HCT116 (cell line): Measurements from ENCODE around the gene CAPN5. TPM values are rescaled to one million over a fixed set of nuclear protein-coding genes. Genes with fewer than 3 reads are reported as not detected.
A peak's percentile ranks its signal among the peaks of the same experiment; 100 is the strongest.

Experiments
- ATAC-seq: fragments of 200-7000 bp; cut with Tn5 transposase; 2 replicates; pipeline ENCODE4 v1.9.1; 2020; ENCODE audit warnings: mild to moderate bottlenecking, moderate library complexity
- BruUV-seq: library from RNA; stranded (reverse); fragments of 400-500 nt; replicated peaks from 2 replicates; lab custom pipeline; 2021; lab: Mats Ljungman, UMichigan
- CTCF ChIA-PET: fragments of 300-600 bp; sonication (Branson Sonifier 250); formaldehyde crosslinking; loops from one replicate; lab custom pipeline; 2021; ENCODE audit warnings: antibody characterized with exemption; lab: Charles Lee
- POLR2A ChIA-PET: fragments of 300-600, 350-600 bp; sonication (Branson Sonifier 250); formaldehyde crosslinking; loops from one replicate; lab custom pipeline; 2021; ENCODE audit warnings: antibody characterized with exemption; lab: Charles Lee
- RAD21 ChIA-PET, 2 experiments: fragments of 300-600 bp; sonication (Branson Sonifier 250); formaldehyde crosslinking; loops; one replicate each; lab custom pipeline; 2023; ENCODE audit warnings: low total read pairs in 2 of 2; ENCODE audit not compliant: uncharacterized antibody in 2 of 2, unreplicated experiment in 2 of 2, low non-redundant PET in 1 of 2; lab: Charles Lee
- DNase-seq: peaks from one replicate; pipeline ENCODE4 v3.0.0-alpha.2; 2010; ENCODE audit warnings: low read depth, low spot score
- H2AFZ ChIP-seq: fragments of 200-600 bp; shearing (Covaris generic), sonication (generic); 2 replicates; pipeline ENCODE4 v1.6.1; 2017; ENCODE audit warnings: low read depth, mixed run types, mixed read lengths, antibody characterized with exemption, low read length; ENCODE audit not compliant: poor library complexity, severe bottlenecking
- H3K27ac ChIP-seq: 2 replicates; pipeline ENCODE4 v1.5.1; 2012; ENCODE audit warnings: low read depth, low read length
- H3K27me3 ChIP-seq: fragments of 200-600 bp; sonication (generic); 2 replicates; pipeline ENCODE4 v1.6.1; 2016; ENCODE audit warnings: mixed run types, low read length, mixed read lengths; ENCODE audit not compliant: insufficient read depth
- H3K36me3 ChIP-seq, 2 experiments: fragments of 200-500 bp in 1 of 2; fragments of 200-600 bp in 1 of 2; sonication (Bioruptor generic) in 1 of 2; sonication (generic) in 1 of 2; 2 replicates each; pipeline versions ENCODE4 v1.5.1 to v1.6.1; 2014 to 2016; ENCODE audit warnings: low read length in 2 of 2, inconsistent platforms in 1 of 2, mixed read lengths in 1 of 2, mixed run types in 1 of 2; ENCODE audit not compliant: insufficient read depth in 2 of 2, control insufficient read depth in 1 of 2
- H3K4me1 ChIP-seq, 2 experiments: fragments of 200-600 bp in 1 of 2; sonication (generic) in 1 of 2; 2 replicates each; pipeline versions ENCODE4 v1.5.1 to v1.6.1; 2012 to 2017; ENCODE audit warnings: low read length in 2 of 2, inconsistent platforms in 1 of 2, mild to moderate bottlenecking in 1 of 2, mixed read lengths in 1 of 2, mixed run types in 1 of 2, moderate library complexity in 1 of 2; ENCODE audit not compliant: insufficient read depth in 2 of 2, control insufficient read depth in 1 of 2
- H3K4me2 ChIP-seq: fragments of 200-600 bp; sonication (generic); 2 replicates; pipeline ENCODE4 v1.6.1; 2017; ENCODE audit warnings: mixed run types, low read length, mixed read lengths
- H3K4me3 ChIP-seq, 2 experiments: fragments of 200-600 bp in 1 of 2; sonication (generic) in 1 of 2; replicated peaks in 1 of 2; 2 replicates each; pipeline ENCODE4 v1.5.1; 2011 to 2016; ENCODE audit warnings: low read length in 2 of 2, control low read depth in 1 of 2, low read depth in 1 of 2, mild to moderate bottlenecking in 1 of 2, mixed read lengths in 1 of 2, mixed run types in 1 of 2
- H3K79me2 ChIP-seq: fragments of 200-600 bp; sonication (generic); 2 replicates; pipeline ENCODE4 v1.6.1; 2017; ENCODE audit warnings: mild to moderate bottlenecking, mixed run types, low read length, moderate library complexity, mixed read lengths; ENCODE audit not compliant: insufficient read depth
- H3K9ac ChIP-seq: fragments of 200-600 bp; sonication (generic); 2 replicates; pipeline ENCODE4 v1.6.1; 2016; ENCODE audit warnings: low read length, mixed read lengths
- H3K9me2 ChIP-seq: fragments of 200-600 bp; sonication (generic), shearing (Covaris generic); 2 replicates; pipeline ENCODE4 v1.6.1; 2017; ENCODE audit warnings: mixed run types, mild to moderate bottlenecking, moderate library complexity; ENCODE audit not compliant: insufficient read depth
- H3K9me3 ChIP-seq, 2 experiments: fragments of 200-500 bp in 1 of 2; fragments of 200-600 bp in 1 of 2; sonication (Bioruptor generic) in 1 of 2; sonication (generic) in 1 of 2; 2 replicates each; pipeline ENCODE4 v1.6.1; 2014 to 2017; ENCODE audit warnings: low read length in 2 of 2, mixed read lengths in 2 of 2, inconsistent platforms in 1 of 2, low read depth in 1 of 2, mild to moderate bottlenecking in 1 of 2, mixed run types in 1 of 2, moderate library complexity in 1 of 2; ENCODE audit not compliant: control insufficient read depth in 1 of 2, insufficient read depth in 1 of 2
- H4K20me1 ChIP-seq: fragments of 200-600 bp; sonication (generic), shearing (Covaris generic); 2 replicates; pipeline ENCODE4 v1.6.1; 2017; ENCODE audit warnings: mixed run types, mild to moderate bottlenecking, moderate library complexity; ENCODE audit not compliant: insufficient read depth
- ATF3 ChIP-seq: IDR thresholded peaks from 2 replicates; pipeline ENCODE4 v1.6.1; 2012
- CBX3 ChIP-seq: IDR thresholded peaks from 2 replicates; pipeline ENCODE4 v1.6.1; 2012; ENCODE audit warnings: low read depth
- CEBPB ChIP-seq: IDR thresholded peaks from 2 replicates; pipeline ENCODE4 v1.6.1; 2012; ENCODE audit warnings: low read depth
- CTCF ChIP-seq, 3 experiments: fragments of 200-600 bp in 1 of 3; sonication (generic) in 1 of 3; IDR thresholded peaks in 2 of 3; conservative IDR thresholded peaks in 1 of 3; 2 replicates each; pipeline ENCODE4 v1.5.1; 2012 to 2017; ENCODE audit warnings: low read depth in 2 of 3, low read length in 2 of 3, antibody characterized with exemption in 1 of 3, borderline replicate concordance in 1 of 3, control low read depth in 1 of 3, mild to moderate bottlenecking in 1 of 3, mixed read lengths in 1 of 3, mixed run types in 1 of 3, moderate library complexity in 1 of 3; ENCODE audit not compliant: insufficient read depth in 1 of 3
- EGR1 ChIP-seq: IDR thresholded peaks from 2 replicates; pipeline ENCODE4 v1.6.1; 2012; ENCODE audit warnings: low read depth
- ELF1 ChIP-seq: IDR thresholded peaks from 2 replicates; pipeline ENCODE4 v1.6.1; 2012; ENCODE audit warnings: low read depth, borderline replicate concordance
- EZH2 ChIP-seq: fragments of 200-600 bp; sonication (generic); IDR thresholded peaks from 2 replicates; pipeline ENCODE4 v1.6.1; 2017; ENCODE audit warnings: antibody characterized with exemption, mixed run types
- FOSL1 ChIP-seq: IDR thresholded peaks from 2 replicates; pipeline ENCODE4 v1.6.1; 2012; ENCODE audit warnings: low read depth
- JUND ChIP-seq: IDR thresholded peaks from 2 replicates; pipeline ENCODE4 v1.6.1; 2012
- MAX ChIP-seq: IDR thresholded peaks from 2 replicates; pipeline ENCODE4 v1.6.1; 2012
- POLR2A ChIP-seq: IDR thresholded peaks from 2 replicates; pipeline ENCODE4 v1.7.0; 2011; ENCODE audit warnings: borderline replicate concordance; ENCODE audit not compliant: insufficient read depth, insufficient read length; ENCODE audit errors: extremely low read depth
- POLR2AphosphoS5 ChIP-seq: IDR thresholded peaks from 2 replicates; pipeline ENCODE4 v1.6.1; 2011; ENCODE audit warnings: mild to moderate bottlenecking, low read depth, low read length, moderate library complexity
- RAD21 ChIP-seq: IDR thresholded peaks from 2 replicates; pipeline ENCODE4 v1.6.1; 2012; ENCODE audit warnings: low read depth, mild to moderate bottlenecking
- REST ChIP-seq: IDR thresholded peaks from 2 replicates; pipeline ENCODE4 v1.6.1; 2012; ENCODE audit warnings: low read depth
- SIN3A ChIP-seq: IDR thresholded peaks from 2 replicates; pipeline ENCODE4 v1.6.1; 2012; ENCODE audit warnings: low read depth
- SP1 ChIP-seq: IDR thresholded peaks from 2 replicates; pipeline ENCODE4 v1.6.1; 2012; ENCODE audit warnings: low read depth
- SRF ChIP-seq: IDR thresholded peaks from 2 replicates; pipeline ENCODE4 v1.6.1; 2012; ENCODE audit warnings: low read depth
- YY1 ChIP-seq: IDR thresholded peaks from 2 replicates; pipeline ENCODE4 v1.6.1; 2011; ENCODE audit warnings: low read length, low read depth, moderate library complexity, mild to moderate bottlenecking; ENCODE audit not compliant: insufficient replicate concordance; ENCODE audit errors: extremely low read depth
- ZFX ChIP-seq: fragments of 450-650 bp; IDR thresholded peaks from 2 replicates; pipeline ENCODE4 v1.6.1; 2017
- ZNF274 ChIP-seq: fragments of 200-500 bp; sonication (Bioruptor generic); IDR thresholded peaks from 2 replicates; pipeline ENCODE4 v1.6.1; 2014; ENCODE audit warnings: mild to moderate bottlenecking, low read depth, low read length, inconsistent platforms
- intact Hi-C: fragments of 100-400 bp; cut with micrococcal nuclease; formaldehyde crosslinking; loops from 2 replicates; pipeline ENCODE4 v1.10.0; 2022
- total RNA-seq: library from RNA; stranded (reverse); gene quantifications from one replicate; pipeline ENCODE4 v1.2.1, GENCODE V29; 2021; ENCODE audit not compliant: unreplicated experiment

Gene CAPN5
- total RNA-seq, 1 experiment from 2014 or later, result 8.6 TPM

- H3K9me3 ChIP-seq, result no peaks in the 10 kb centered on the region
- BruUV-seq, result no TSS peak
- intact Hi-C loops, result loop anchor here (1.0 kb wide), 3 partner anchors 60 to 491 kb away; no protein-coding TSS in a partner anchor
- ChIA-PET CTCF (interaction anchor here (1.1 to 2.6 kb wide), 15 partner anchors 8 to 498 kb away, joined by 3 to 26 read pairs (median 7); partner anchors contain the start of gene B3GNT6), POLR2A (no interaction called here), RAD21 (interaction anchor here in 1 of 2 experiments (1.7 kb wide), 1 partner anchor 420 kb away, joined by 4 read pairs; no protein-coding TSS in a partner anchor)
- no peaks in the 10 kb centered on the region for H4K20me1 ChIP-seq
- H3K27me3 ChIP-seq, result no peaks in the 10 kb centered on the region
- DNase-seq, result no peak
- H3K36me3 ChIP-seq, result no peaks in the 10 kb centered on the region
- H3K27ac ChIP-seq, result no peak within 1 kb of the TSS; the same call in 1 of the 2 replicates
- no peak for TF ChIP-seq CTCF (IDR thresholded peaks at IDR 0.05 in 2 of 3, conservative IDR thresholded peaks at IDR 0.05 in 1 of 3; ENCODE audit: borderline replicate concordance in 1 of 3, insufficient read depth in 1 of 3, low read depth in 2 of 3, low read length in 2 of 3)
- TF ChIP-seq FOSL1, result no peak
- no peak for TF ChIP-seq CEBPB
- TF ChIP-seq ELF1, result no peak
- TF ChIP-seq ZNF274, result no peak
- TF ChIP-seq ATF3, result no peak
- no peak for TF ChIP-seq JUND
- TF ChIP-seq EGR1, result no peak
- no peak for TF ChIP-seq SRF
- TF ChIP-seq MAX, result no peak
- TF ChIP-seq SIN3A, result no peak
- no peak for TF ChIP-seq SP1
- TF ChIP-seq RAD21, result no peak
- TF ChIP-seq POLR2A, result no peak
- no peak for TF ChIP-seq CBX3
- TF ChIP-seq POLR2AphosphoS5, result no peak
- no peak for TF ChIP-seq YY1
- no peak for TF ChIP-seq ZFX
- no peak for TF ChIP-seq EZH2
- TF ChIP-seq REST, result no peak
- H2AFZ ChIP-seq, result peak within 1 kb of the TSS; percentile 92
- H3K9ac ChIP-seq, result peak within 1 kb of the TSS; percentile 30; the same call in 1 of the 2 replicates
- peak within 1 kb of the TSS; percentile 93 for H3K4me2 ChIP-seq
- no peaks in the 10 kb centered on the region for H3K79me2 ChIP-seq
- ATAC-seq, result peak; percentile 13; the same call in 1 of the 2 replicates
- H3K4me3 ChIP-seq, result peak within 1 kb of the TSS; percentile 43 to 60
- H3K9me2 ChIP-seq, result no peaks in the 10 kb centered on the region
- peaks cover 3 to 15% of the 10 kb centered on the region in 2 experiments; a peak in 3 of 4 replicates for H3K4me1 ChIP-seq
These were observed 61.3 kb downstream of the CAPN5 start, which contains the start of gene MYO7A for GRCh38 chr11:77127920-77128691. Gene MYO7A (plus strand): TSS chr11:77128246. CDS start chr11:77130635, 2,389 bp downstream.
